Liver (tissue), 9 donors: ENCODE measurements around the gene ROR1. TPM values are rescaled to one million over a fixed set of nuclear protein-coding genes. Genes with fewer than 3 reads are reported as not detected.

Source experiments
- DNase-seq: peaks from one replicate; pipeline ENCODE4 v3.0.0-alpha.2; 2017; ENCODE audit warnings: low spot score
- H3K27ac ChIP-seq, 2 donors: one replicate each; pipeline ENCODE4 v1.7.0; 2013; ENCODE audit warnings: inconsistent platforms in 2 of 2, low read length in 2 of 2, control low read depth in 1 of 2, low read depth in 1 of 2, mild to moderate bottlenecking in 1 of 2
- H3K27me3 ChIP-seq, 4 donors: one replicate each; pipeline versions ENCODE4 v1.6.1 to v1.7.0; 2013; ENCODE audit warnings: low read length in 3 of 4, inconsistent platforms in 1 of 4, mild to moderate bottlenecking in 1 of 4, moderate library complexity in 1 of 4; ENCODE audit not compliant: control insufficient read depth in 4 of 4, insufficient read depth in 4 of 4
- H3K36me3 ChIP-seq, 4 donors: one replicate each; pipeline versions ENCODE4 v1.6.1 to v1.7.0; 2013; ENCODE audit warnings: low read length in 3 of 4, mild to moderate bottlenecking in 3 of 4, low read depth in 1 of 4, moderate library complexity in 1 of 4; ENCODE audit not compliant: control insufficient read depth in 4 of 4, insufficient read depth in 3 of 4
- H3K4me1 ChIP-seq, 4 donors: one replicate each; pipeline versions ENCODE4 v1.6.1 to v1.7.0; 2013; ENCODE audit warnings: low read length in 3 of 4, mild to moderate bottlenecking in 3 of 4, moderate library complexity in 1 of 4; ENCODE audit not compliant: control insufficient read depth in 4 of 4, insufficient read depth in 4 of 4
- H3K4me3 ChIP-seq, 3 donors: one replicate each; pipeline versions ENCODE4 v1.6.1 to v1.7.0; 2013; ENCODE audit warnings: low read length in 3 of 3, control low read depth in 1 of 3, low read depth in 1 of 3, mild to moderate bottlenecking in 1 of 3
- H3K9ac ChIP-seq, 2 donors: one replicate each; pipeline ENCODE4 v1.7.0; 2013; ENCODE audit warnings: low read length in 2 of 2, mild to moderate bottlenecking in 2 of 2, moderate library complexity in 2 of 2, control low read depth in 1 of 2, low read depth in 1 of 2
- H3K9me3 ChIP-seq, 4 donors: one replicate each; pipeline versions ENCODE4 v1.6.1 to v1.7.0; 2013; ENCODE audit warnings: low read length in 3 of 4; ENCODE audit not compliant: control insufficient read depth in 4 of 4
- CTCF ChIP-seq: fragments of 150-350 bp; IDR thresholded peaks from 2 replicates; pipeline ENCODE4 v1.5.1; 2017; ENCODE audit warnings: improper control_type of control experiment, low read depth, low read length; ENCODE audit not compliant: missing input control
- EGR1 ChIP-seq, 2 donors: IDR thresholded peaks; 2 replicates each; pipeline ENCODE4 v1.6.1; 2016 to 2018; ENCODE audit warnings: antibody characterized with exemption in 2 of 2, low read depth in 2 of 2
- FOXA1 ChIP-seq: IDR thresholded peaks from 2 replicates; pipeline ENCODE4 v1.6.1; 2016; ENCODE audit warnings: antibody characterized with exemption
- GABPA ChIP-seq, 2 donors: IDR thresholded peaks in 1 of 2; conservative IDR thresholded peaks in 1 of 2; 2 replicates each; pipeline ENCODE4 v1.6.1; 2016; ENCODE audit warnings: antibody characterized with exemption in 2 of 2, mild to moderate bottlenecking in 1 of 2, moderate library complexity in 1 of 2
- HNF4A ChIP-seq, 2 donors: conservative IDR thresholded peaks; 2 replicates each; pipeline ENCODE4 v1.6.1; 2016; ENCODE audit warnings: antibody characterized with exemption in 2 of 2, mild to moderate bottlenecking in 2 of 2
- HNF4G ChIP-seq: IDR thresholded peaks from 2 replicates; pipeline ENCODE4 v1.6.1; 2016; ENCODE audit warnings: antibody characterized with exemption
- MAX ChIP-seq: IDR thresholded peaks from 2 replicates; pipeline ENCODE4 v1.6.1; 2016; ENCODE audit warnings: antibody characterized with exemption
- NR2F2 ChIP-seq: IDR thresholded peaks from 2 replicates; pipeline ENCODE4 v1.6.1; 2016; ENCODE audit warnings: antibody characterized with exemption
- RAD21 ChIP-seq, 2 donors: IDR thresholded peaks; 2 replicates each; pipeline ENCODE4 v1.6.1; 2016; ENCODE audit warnings: antibody characterized with exemption in 2 of 2, mild to moderate bottlenecking in 2 of 2
- REST ChIP-seq: IDR thresholded peaks from 2 replicates; pipeline ENCODE4 v1.6.1; 2016; ENCODE audit warnings: antibody characterized with exemption, mild to moderate bottlenecking
- RXRA ChIP-seq, 2 donors: IDR thresholded peaks; 2 replicates each; pipeline ENCODE4 v1.6.1; 2017 to 2018; ENCODE audit warnings: antibody characterized with exemption in 2 of 2, mild to moderate bottlenecking in 1 of 2
- SP1 ChIP-seq: IDR thresholded peaks from 2 replicates; pipeline ENCODE4 v1.6.1; 2018; ENCODE audit warnings: antibody characterized with exemption, mild to moderate bottlenecking
- YY1 ChIP-seq: IDR thresholded peaks from 2 replicates; pipeline ENCODE4 v1.6.1; 2016; ENCODE audit warnings: antibody characterized with exemption, mild to moderate bottlenecking
- ZBTB33 ChIP-seq: IDR thresholded peaks from 2 replicates; pipeline ENCODE4 v1.6.1; 2016; ENCODE audit warnings: antibody characterized with exemption
- WGBS: extraction: QIAGEN DNeasy Blood & Tissue Kit; methylation state at CpG from one replicate; pipeline ENCODE4 v1.1.7; 2013; 5-methylcytosine and 5-hydroxymethylcytosine counted together
- polyA plus RNA-seq, 2 donors: library from polyadenylated mRNA; stranded (reverse) in 1 of 2; unstranded in 1 of 2; fragments of 200-250 nt in 1 of 2; fragments of >200 nt in 1 of 2; fragmentation: Nextera tagmentation in 1 of 2; extraction: Ambion mirVana in 1 of 2; gene quantifications; one replicate each; pipeline versions ENCODE4 v1.2.1 to v1.2.3, GENCODE V29; 2013 to 2015
- total RNA-seq, 2 donors: library from RNA; depleted of rRNA; stranded (reverse); fragments of >200 nt; gene quantifications; one replicate each; pipeline ENCODE4 v1.2.3, GENCODE V29; 2014
- donor health status: healthy.
- donor health status: healthy.
- donor health status: healthy.
- donor health status: healthy.
- donor health status: healthy.

Gene ROR1
- total and polyA plus RNA-seq, 4 donors = 0.15 to 0.98 (median 0.37) TPM

- H3K27ac ChIP-seq = no peak overlapping the region
Measured at GRCh38 chr1:64043288-64043687, 269.5 kb downstream of the ROR1 start.

GRCh38 chr1:64043976-64044375 lies 270.2 kb downstream of the ROR1 start:
- Histone ChIP-seq H3K9ac (no peak overlapping the region), H3K4me3 (no peak overlapping the region), H3K27ac (no peak overlapping the region), H3K36me3 (no peaks in the 10 kb centered on the region), H3K27me3 (no peaks in the 10 kb centered on the region), H3K9me3 (no peaks in the 10 kb centered on the region), H3K4me1 (no peaks in the 10 kb centered on the region)
- 91% methylated on average over 5 of the region's 5 CpGs for WGBS
- no peak for DNase-seq
- TF ChIP-seq SP1 (no peak), GABPA (IDR thresholded peaks at IDR 0.05 in 1 of 2, conservative IDR thresholded peaks at IDR 0.05 in 1 of 2) (no peak), RAD21 (IDR thresholded peaks at IDR 0.05) (no peak), MAX (no peak), EGR1 (IDR thresholded peaks at IDR 0.05; ENCODE audit: low read depth in 2 of 2) (no peak), NR2F2 (no peak), HNF4G (no peak), RXRA (IDR thresholded peaks at IDR 0.05) (no peak), YY1 (no peak), REST (no peak), CTCF (no peak), FOXA1 (no peak)

More at GRCh38 chr1:64043288-64043687, 269.5 kb downstream of the ROR1 start:
- 89% methylated on average over 2 of the region's 2 CpGs for WGBS
- Histone ChIP-seq H3K4me1 (no peaks in the 10 kb centered on the region), H3K36me3 (no peaks in the 10 kb centered on the region), H3K9me3 (no peaks in the 10 kb centered on the region), H3K9ac (no peak overlapping the region), H3K27me3 (no peaks in the 10 kb centered on the region), H3K4me3 (no peak overlapping the region)
- DNase-seq = no peak
- TF ChIP-seq REST (no peak), HNF4A (conservative IDR thresholded peaks at IDR 0.05) (no peak), YY1 (no peak), ZBTB33 (no peak), SP1 (no peak)
